Stimulated activated CD8-positive, alpha-beta memory T cell treated with anti-CD3 and anti-CD28 coated beads, Interleukin-2, amount 100 ng/mL, for 1 hour (primary cell): Measurements from ENCODE around the gene PARD6G.
"Not testable (repeated sequence)": the region's sequence is repeated elsewhere in the genome, so short reads cannot be mapped to it uniquely, and the experiment has no call there.

Experiments
- DNase-seq, 2 donors: peaks; one replicate each; pipeline ENCODE4 v3.0.0-alpha.2; 2020; ENCODE audit warnings: low read depth in 2 of 2

PARD6G gene

GRCh38 chr18:80241919-80242777 lies 5.2 kb downstream of the PARD6G start:
- no peak for DNase-seq

- DNase-seq, result no peak
Observed at GRCh38 chr18:80239830-80240229, 7.5 kb downstream of the PARD6G start.

GRCh38 chr18:80238651-80239260 lies 8.6 kb downstream of the PARD6G start:
- no peak for DNase-seq

- DNase-seq, result not testable (repeated sequence)
Observed at GRCh38 chr18:80237519-80237918, 9.8 kb downstream of the PARD6G start.

- DNase-seq, result no peak
Observed at GRCh38 chr18:80234398-80234797, 12.9 kb downstream of the PARD6G start.

DNA sequence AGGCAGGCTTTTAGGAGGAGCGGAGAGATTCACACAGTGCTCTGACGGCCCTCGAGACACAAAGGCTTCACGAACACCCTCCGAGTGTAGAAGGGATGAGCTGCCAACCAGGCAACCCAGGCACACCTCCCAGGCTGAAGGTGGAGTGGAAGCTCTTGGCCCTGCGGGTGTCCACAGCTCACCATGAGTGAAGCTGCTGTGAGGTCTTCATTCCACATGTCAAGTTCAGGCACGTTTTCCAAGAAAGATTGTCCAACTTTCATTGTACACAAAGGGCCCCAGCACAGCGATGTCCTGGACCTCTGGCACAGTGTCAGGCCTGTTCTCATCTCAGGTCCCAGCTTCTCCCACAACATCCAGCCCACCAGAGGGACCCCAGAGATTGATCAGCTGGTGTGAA lies 13.4 kb downstream of the PARD6G start:
- no peak for DNase-seq

GRCh38 chr18:80233201-80233835 lies 14.0 kb downstream of the PARD6G start:
- no peak for DNase-seq

DNA sequence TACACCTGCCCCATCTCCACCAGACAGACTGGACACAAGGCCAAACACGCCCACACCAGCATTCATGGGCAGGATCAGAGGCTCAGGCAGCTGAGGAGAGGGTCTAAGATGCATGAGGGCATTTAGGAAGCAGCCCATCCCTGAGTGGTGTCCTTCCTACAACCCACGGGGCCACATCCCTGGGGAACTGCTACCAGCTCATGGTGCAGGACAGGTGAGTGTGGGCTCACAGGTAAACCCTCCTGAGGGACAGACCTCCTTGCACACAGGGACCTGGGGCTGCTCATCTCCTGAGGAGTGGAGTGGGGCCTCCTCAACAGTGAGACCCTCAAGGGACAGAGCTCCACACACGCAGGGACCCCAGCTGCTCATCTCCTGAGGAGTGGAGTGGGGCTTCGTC lies 14.6 kb downstream of the PARD6G start:
- no peak for DNase-seq

DNA sequence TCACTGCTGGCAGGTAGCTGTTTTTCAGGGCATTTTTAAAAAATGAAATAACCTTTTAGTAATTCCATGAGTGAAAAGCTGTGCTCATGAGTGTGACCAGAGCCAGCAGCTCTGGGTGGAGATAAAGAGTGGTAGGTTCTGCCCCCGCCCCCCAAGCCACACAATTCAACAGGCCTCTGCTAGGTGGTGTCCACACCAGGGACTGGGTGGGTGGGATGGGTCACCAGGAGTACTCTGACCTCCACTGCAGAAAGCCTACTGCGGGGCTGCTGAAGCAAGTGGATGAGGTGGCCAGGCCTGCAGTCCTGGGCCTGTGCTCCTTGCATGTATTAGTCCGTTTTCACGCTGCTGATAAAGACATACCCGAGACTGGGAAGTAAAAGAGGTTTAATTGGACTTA lies 15.3 kb downstream of the PARD6G start:
- DNase-seq, result no peak

DNA sequence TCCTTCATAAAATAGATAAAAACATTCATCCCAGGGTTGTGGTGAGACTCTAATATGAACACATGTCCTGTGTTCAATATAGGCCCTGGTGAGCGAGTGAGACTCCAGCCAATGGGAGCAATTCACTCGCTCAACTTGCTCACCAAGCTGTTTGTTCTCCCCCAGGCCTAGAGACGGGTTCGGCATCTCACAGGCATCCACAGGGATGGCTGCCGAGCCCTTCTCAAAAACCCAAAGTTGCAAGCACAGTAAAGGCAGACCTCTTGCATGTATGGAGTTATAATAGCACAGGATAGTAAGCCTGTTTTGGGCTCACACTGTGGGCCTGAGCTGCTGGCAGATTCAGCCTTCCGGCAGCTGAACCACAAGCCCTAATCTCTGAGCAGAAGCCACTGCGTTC lies 15.7 kb downstream of the PARD6G start:
- DNase-seq, result no peak

GRCh38 chr18:80231151-80231550 lies 16.2 kb downstream of the PARD6G start:
- no peak for DNase-seq

DNA sequence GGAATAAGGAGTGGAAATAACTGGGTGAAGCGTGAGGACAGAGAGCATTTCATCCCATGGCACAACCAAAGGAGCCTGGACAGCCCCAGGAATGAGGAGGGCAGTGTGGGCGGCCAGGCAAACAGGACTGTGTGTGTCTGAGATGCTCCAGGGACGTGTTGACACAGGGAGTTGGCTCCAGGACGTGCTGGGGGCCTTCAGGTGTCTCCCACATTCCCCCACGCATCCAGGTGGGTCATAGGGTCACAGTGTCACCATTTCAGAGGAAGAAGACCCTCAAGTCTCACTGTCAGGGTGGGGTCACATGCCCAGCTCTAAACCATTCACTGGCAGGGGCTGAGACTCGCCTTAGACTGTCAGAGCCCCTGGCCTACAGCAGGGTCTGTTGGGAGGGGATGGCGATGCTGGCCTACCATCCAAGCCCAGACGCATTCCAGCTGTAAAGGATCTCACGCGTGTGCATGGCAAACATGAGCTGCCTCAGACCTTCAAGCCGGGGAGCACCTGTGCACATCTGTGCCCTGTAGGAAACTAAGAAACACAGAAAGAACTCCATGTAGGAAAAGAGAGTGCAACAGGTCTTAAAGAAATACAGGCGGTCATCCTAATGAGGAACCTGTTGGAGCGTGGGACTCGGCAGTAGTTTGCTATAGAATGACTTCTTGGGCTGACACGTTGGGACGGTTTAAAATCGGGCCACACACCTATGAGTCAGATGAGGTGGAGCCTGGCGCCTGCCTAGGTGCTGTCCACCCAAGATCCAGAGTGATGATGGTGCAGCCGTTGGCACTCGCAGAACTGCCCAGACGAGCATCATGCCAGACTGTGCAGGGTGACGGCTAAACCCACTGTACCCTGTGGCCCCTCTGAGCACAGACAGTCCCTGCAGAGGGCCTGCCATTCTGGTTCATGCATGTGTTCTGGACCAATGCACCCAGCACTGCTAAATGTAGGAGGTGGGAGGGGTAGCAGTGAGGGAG lies 17.3 kb downstream of the PARD6G start:
- DNase-seq, result no peak

GRCh38 chr18:80229363-80229762 lies 18.0 kb downstream of the PARD6G start:
- no peak for DNase-seq

DNA sequence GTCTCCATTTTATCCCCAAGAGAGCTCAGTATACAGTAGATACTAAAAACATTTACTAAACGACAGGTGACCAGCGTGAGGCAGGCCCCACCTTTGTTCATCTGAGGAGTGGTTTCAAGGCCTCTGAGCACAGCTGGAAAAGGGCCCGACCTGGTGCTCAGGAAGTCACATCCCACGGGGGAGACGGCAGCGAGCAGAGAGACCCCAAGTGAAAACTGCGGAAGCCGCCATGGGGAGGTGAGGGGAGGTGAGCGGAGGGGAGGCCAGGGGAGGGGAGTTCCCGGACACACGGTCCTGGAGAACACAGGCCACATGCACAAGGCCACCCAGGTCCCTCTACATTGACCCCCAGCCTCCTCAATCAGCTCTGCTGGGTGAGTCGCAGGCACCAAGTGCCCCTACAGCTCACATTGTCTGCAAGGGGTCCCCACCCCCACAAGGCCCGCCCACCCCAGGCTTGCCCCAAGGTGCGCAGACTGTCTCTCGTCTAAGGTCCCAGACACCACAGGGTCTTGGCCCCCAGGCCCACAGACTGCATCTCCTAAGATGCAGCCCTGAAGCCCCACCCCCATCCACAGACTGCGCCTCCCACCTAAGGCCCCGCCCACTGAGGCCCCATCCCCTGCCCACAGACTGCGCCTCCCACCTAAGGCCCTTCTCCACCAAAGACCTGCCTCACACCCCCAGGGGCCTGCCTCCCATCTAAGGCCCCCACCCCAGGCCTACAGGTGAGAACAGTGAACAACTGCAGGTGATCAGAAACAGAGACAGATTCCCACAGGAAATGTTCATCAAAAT lies 19.1 kb downstream of the PARD6G start:
- no peak for DNase-seq

GRCh38 chr18:80227472-80227871 lies 19.8 kb downstream of the PARD6G start:
- DNase-seq, result no peak

DNA sequence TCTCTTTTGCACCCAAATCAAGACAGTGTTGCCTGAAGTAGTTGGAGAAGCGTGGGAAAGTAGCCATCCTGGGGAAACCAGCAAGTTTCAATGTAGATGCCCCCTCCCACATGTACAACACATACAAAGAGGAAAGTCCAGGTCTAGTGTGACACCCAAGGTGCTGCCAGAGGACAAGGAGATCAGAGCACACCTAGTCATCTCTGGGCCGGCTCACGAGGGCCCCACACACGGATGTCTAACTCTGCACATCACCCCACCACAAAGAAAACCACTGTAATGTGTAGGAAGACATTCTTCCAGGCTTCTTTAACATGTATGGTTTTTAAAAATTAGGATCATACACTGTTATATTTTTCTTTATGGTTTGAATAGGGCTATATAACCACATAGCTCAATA lies 21.6 kb downstream of the PARD6G start:
- DNase-seq, result no peak

GRCh38 chr18:80223581-80224148 lies 23.6 kb downstream of the PARD6G start:
- DNase-seq, result no peak

GRCh38 chr18:80219488-80219887 lies 27.8 kb downstream of the PARD6G start:
- not testable (repeated sequence) for DNase-seq

- DNase-seq, result no peak
Observed at GRCh38 chr18:80218341-80219227, 28.7 kb downstream of the PARD6G start.
